Ramos (cell line): ENCODE data around the gene GAS2L1.

Experiments used
- in situ Hi-C: fragments of 300-500 bp; cut with MboI; formaldehyde crosslinking; loops from one replicate; pipeline ENCODE4 v1.14.3; 2022; ENCODE audit warnings: low sequenced_read_pairs; ENCODE audit not compliant: unreplicated experiment

GAS2L1 gene

DNA sequence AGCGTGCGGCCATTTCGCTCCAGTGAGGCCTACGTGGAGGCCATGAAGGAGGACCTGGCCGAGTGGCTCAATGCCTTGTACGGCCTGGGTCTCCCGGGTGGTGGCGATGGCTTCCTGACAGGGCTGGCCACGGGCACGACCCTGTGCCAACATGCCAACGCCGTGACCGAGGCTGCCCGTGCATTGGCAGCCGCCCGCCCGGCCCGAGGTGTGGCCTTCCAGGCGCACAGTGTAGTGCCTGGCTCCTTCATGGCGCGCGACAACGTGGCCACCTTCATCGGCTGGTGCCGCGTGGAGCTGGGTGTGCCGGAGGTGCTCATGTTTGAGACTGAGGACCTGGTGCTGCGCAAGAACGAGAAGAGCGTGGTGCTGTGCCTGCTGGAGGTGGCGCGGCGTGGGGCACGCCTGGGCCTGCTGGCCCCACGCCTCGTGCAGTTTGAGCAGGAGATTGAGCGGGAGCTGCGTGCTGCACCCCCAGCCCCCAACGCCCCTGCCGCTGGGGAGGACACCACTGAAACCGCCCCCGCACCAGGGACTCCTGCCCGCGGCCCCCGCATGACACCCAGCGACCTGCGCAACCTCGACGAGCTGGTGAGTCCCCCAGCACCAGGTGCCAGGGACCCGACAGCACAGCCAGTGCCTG is 1.8 kb downstream of the GAS2L1 start:
- in situ Hi-C loops, result no loop called here

DNA sequence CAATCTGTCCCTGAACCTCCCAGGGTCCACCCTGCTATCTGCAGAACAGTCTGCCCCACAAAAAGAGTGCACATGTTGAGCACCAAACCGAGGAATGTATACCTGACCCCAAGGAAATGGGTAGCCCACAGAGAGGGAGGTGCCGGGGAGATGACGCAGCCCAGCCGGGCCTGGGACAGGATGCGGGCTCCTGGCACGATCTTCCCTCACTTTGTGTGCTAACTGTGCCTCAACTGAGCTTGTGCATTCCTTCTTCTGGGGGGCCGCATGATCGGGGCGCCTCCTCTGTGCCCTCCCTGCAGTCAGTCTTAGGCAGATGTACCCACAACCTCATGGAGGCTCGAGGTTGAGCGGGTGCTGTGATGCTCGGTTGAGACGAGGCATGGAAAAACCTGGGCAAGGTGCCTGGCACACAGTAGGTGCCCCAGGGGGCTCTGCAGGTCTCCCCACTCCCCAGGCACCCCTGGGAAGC is 2.4 kb downstream of the GAS2L1 start:
- in situ Hi-C loops, result no loop called here

DNA sequence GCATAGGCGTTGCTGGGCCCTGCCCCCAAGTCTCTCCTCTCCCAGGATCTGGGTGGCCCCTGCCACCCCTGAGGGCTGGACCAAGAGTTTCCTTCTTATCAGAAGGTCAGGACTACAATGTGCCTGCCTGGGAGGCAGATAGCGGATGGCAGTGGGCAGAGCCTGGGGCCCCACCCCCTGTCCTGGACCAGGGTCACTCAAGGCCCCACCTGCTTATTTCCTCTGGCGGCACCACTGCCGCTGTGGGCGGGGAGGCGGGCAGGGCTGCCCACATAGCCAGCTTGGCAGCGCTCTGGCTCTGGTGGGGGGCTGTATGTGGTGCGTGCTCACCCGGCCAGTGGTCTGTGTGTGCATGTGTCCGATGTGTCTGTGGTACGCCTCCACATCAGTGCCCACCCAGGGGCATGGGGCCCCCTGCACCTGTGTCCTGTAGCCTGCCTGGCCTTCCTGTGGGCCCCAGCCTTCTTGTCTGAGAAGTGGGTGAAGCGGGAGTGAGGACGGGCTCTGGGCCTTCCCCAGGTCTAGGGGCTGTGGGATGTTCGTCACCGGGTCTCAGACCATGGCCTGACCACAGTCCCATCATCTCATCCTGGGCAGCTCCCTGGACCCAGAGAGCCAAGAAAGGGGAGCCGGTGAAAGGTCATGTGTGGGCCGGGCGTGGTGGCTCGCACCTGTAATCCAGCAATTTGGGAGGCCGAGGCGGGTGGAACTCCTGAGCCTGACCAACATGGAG is 3.0 kb downstream of the GAS2L1 start:
- in situ Hi-C loops, result no loop called here

DNA sequence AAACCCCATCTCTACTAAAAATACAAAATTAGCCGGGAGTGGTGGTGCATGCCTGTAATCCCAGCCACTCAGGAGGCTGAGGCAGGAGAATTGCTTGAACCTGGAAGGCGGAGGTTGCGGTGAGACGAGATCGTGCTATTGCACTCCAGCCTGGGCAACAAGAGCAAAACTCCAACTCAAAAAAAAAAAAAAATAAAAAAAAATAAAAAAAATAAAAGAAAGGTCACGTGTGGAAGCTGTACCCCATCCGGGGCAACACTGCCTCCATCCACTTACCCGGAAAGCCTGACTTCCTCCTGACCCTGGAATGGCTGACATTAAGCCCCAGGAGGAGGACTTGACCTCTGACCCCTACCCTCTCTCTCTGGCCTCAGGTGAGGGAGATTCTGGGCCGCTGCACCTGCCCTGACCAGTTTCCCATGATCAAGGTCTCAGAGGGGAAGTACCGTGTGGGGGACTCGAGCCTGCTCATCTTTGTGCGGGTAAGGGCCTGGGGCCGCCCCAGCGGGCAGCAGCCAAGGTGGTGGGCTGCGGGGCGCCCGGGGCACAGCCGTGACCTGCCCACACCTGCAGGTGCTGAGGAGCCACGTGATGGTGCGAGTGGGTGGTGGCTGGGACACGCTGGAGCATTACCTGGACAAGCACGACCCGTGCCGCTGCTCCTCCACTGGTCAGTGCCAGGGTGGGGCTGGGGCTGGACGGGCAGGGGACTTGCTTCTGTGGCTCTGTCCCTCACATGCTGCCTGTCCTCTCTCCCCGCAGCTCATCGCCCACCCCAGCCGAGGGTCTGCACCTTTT is 3.8 kb downstream of the GAS2L1 start:
- in situ Hi-C loops, result no loop called here

DNA sequence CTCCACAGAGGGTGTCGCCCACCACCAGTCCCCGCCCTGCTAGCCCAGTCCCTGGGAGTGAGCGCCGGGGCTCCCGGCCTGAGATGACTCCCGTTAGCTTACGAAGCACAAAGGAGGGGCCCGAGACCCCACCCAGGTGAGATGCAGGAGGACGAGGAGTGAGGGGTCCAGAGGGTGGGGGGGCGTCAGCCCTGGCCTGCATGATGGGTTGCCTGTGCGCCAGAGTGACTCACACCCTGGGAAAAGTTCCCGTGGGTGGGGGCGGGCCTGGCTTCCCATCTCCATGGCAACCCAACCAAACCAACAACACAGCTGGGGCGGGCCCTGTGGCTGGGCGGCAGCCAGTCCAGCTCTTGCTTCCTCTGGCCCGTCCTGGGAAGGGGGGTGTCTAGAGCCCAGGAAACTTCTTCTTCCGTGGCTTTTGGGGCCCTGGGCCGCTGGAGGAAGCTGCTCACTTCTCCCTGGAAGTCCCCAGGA is 4.5 kb downstream of the GAS2L1 start:
- in situ Hi-C loops, result no loop called here

DNA sequence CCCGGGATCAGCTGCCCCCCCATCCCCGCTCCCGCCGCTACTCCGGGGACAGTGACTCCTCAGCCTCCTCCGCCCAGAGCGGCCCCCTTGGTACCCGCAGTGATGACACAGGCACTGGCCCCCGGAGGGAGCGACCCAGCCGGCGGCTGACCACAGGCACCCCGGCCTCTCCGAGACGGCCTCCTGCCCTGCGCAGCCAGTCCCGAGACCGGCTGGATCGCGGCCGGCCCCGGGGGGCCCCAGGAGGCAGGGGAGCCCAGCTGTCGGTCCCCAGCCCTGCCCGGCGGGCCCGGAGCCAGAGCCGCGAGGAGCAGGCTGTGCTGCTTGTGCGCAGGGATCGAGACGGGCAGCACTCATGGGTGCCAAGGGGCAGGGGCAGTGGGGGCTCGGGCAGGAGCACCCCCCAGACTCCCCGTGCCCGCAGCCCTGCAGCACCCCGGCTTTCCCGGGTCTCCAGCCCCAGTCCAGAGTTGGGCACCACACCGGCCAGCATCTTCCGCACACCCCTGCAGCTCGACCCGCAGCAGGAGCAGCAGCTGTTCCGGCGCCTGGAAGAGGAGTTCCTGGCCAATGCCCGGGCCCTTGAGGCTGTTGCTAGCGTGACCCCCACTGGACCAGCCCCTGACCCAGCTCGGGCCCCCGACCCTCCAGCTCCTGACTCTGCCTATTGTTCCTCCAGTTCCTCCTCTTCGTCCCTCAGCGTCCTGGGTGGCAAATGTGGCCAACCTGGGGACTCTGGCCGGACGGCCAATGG is 5.2 kb downstream of the GAS2L1 start:
- in situ Hi-C loops, result no loop called here

DNA sequence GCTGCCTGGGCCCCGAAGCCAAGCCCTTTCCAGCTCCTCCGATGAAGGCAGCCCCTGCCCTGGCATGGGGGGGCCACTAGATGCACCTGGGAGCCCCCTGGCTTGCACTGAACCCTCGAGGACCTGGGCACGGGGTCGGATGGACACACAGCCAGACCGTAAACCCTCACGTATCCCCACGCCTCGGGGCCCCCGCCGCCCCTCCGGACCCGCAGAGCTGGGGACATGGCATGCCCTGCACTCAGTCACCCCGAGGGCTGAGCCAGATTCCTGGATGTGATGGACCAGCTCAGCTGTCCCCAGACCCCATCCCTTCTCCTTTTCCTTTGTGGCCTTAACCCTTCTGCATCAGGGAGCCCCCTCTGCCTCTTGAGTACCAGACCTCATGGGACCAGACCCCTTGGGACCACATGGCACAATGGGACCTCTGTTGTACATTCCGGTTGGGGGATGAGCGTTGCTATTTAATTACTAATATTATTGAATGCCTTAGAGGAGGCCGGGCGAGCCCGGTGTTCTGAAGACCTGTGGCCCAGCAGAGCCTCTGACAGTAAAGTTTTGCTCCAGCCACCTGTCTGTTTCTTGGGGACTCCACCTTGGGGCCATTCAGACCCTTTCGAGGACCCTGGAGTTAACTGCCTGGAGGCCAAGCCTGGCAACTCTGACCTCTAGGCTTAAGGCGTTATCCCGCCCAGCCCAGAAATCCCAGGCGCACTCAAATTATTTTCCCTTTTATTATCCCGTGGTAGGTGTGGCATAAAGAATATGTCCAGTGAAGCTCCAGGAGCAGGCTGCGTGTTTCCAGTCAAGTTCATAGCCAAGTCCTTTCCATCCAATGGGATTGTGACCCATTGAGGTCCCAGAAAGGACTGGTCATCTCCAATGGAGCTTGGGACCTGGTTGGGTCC is 6.0 kb downstream of the GAS2L1 start:
- in situ Hi-C loops, result no loop called here

DNA sequence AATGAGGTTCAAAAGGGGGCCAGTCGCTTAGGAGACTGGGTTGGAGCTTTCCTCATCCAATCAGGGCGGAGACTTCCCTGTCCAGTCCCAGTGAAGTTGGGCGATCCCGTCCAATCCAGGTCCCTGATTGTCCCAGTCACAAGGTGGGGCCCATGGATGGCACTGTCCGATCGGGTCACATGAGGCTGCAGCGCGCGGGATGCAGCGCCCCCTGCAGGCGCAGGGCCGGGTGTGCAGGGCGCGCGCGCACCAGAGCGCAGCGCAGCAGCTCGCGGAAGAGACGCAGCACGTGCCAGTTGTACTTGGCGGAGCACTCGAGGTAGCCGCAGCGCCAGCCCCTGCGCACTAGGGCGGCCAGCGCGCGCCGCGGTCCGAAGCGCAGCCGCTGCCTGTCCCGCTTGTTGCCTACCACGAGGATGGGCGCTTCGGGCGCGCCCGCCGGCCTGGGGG is 6.7 kb downstream of the GAS2L1 start:
- in situ Hi-C loops, result no loop called here

DNA sequence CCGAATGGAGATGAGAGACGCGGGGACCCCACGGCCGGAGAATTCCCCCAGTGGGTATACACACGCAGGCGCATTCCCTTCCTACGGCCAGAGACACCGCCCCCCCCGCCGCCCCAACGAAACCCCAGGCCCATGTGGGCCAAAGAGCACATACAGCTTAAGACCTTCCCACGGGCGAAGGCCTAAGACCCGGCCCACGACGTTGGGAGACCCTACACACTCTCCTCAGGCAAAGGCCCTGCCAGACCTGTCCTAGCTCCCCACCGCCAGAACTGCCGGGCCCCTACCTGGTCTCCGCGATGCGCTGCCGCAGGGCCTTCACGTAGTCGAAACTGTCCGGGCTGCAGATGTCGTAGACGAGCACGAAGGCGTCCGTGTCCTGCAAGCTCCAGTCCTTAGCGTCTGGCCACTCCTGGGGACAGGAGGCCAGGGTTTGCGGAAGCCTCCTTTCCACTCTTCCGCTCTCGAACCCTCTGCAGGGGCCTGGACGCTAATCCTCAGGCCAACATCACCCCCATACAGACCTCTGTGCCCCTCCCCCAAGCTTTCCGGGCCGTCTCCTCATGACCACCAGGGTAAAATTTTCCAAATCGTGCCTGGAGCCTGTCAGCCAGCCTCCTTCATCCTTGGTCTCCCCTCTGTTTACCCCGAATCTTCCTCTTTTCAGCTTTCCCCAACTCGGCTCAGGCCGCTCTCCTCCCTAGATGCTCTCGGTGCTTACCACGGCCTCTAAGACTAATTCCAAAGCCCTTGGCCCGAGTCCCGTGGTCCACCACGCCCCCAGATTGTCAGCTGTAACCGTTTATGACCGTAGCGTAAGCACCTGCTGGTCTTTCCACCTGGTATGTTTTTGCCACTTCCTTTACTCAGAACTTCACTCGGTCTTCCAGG is 7.4 kb downstream of the GAS2L1 start:
- in situ Hi-C loops, result no loop called here

DNA sequence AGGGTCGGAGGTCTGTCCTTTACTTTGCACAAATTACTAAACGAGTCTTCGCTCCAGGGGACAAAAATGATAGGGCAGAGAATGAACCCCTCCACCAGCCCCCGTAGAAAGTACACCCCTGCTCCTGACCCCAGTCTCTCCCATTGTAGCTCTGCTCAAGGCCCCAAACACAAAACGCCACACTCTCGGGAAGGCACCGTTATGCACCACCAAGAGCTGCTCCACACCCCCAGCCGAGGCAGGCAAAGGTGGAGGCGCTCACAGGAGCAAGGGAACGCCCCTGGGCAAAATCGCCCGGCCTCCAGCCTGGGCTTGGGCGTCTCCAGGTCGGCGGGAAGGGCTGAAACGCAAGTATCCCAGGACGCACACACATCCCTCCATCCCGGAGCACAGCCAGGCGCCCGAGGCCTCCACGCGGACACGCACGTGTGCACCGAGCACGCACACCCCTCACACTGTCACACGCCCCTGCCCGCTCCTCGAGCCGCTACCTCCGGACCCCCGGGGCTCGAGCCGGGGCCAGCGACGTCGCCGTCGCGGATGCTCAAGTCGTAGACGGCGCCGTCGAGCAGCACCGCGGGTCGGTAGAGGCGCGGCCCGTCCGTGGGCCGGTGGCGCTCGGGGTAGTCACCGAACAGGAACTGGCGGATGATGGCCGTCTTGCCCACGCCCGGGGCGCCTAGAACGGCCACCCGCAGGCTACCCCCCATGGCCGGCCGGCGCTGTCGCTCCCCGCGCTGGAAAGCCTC is 8.3 kb downstream of the GAS2L1 start:
- in situ Hi-C loops, result no loop called here

DNA sequence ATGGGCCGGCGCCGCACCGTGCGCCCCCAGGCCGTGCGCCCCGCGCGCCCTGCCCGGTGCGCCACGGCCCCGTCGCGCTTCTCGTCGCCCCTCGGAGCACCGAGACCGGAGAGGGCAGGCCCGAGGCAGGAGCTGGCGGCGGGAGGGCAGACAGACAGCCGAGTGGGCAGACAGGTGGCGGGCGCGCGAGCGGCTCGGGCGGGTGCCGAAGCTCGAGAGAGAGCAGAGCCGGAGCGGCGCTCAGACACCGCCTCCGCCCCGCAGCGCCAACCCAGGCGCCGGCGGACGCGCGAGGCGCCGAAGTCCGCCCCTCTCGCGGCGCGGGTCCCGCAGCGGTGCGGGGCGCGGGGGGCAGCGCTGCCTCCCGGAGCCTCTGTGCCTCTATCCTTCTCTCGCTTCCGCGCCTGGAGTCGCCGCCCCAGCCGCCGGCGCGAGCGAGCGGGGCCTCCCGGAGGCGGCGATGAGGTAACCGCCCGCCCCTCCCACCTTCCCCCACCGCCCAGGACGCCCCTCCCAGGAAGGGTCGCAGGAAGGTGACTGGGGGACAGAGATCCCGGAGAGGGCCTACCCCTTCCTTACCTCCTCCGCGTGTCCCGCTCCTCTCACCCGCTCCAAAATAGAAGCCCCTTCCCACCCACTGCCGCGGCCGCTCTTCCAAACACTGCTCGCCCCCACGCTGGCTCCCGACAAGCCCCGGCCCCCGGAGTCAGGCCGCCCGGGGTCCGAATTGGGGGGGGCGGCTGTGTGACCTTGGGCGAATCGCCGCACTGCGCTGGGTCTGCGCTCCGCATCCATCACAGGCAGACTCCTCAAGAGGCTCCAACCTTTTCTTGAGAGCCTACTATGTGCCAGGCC is 9.1 kb downstream of the GAS2L1 start, which contains the start of gene RASL10A:
Gene RASL10A, minus strand, starts transcription at position 412 of the 855 bp plus-strand sequence. CDS start 451 bp downstream, outside the sequence.
- in situ Hi-C loops, result no loop called here

DNA sequence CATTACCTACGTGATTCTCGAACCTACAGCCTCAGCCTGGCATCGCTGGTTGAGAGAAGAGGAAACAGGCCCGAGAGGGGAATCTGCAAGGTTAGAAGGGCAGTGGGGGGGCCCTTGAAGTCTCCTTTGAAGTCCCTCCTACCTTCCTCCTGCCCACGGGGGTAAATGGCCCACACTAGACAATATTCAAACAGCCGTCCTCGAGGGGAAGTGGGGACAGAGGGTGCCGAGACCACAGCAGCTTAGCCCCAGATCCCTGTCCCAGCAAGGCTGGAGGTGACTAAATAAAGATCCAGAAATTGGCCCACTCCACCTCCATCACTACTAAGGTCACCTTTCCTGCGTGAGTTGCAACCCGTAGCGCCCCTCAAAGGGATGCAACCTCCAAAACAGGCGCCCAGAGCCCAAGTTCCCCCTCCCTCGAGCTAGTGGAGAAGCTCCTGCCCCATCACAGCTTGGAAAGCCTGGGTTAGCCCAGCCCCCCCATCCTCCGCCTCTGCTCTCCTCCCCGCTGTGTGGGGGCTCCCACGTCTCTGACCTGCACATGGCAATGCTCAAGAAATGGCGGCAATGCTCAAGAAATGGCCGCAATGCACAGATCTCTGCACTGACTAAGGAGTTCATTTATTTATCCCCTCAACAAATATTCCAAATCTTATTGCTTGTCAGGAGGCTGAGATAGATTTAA is 9.8 kb downstream of the GAS2L1 start:
- in situ Hi-C loops, result no loop called here

DNA sequence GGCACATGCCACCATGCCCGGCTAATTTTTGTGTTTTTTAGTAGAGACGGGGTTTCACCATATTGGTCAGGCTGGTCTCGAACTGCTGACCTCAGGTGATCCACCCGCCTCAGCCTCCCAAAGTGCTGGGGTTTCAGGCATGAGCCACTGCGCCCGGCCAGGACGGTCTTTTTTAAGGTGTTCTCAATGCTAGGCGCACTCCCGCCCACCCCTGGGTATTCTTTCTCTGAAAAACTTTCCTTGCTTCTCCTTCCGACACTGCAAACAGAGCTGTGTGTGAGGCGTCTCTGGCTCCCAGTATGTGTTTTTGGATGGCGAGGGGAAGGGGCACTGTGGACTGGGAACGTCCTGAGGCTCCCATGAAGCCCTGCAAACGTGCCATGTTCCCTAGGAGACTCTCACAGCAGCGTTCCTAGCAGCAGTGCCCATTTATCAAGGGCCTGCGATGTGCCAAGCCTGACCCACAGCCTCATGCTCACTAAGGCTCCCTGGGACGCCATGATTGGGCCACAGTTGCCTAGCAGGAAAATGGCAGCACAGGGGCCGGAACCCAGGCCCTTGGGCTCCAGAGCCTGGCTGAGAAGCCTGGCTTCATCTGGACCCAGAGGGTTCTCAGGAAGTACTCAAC is 11.5 kb downstream of the GAS2L1 start:
- in situ Hi-C loops, result no loop called here

DNA sequence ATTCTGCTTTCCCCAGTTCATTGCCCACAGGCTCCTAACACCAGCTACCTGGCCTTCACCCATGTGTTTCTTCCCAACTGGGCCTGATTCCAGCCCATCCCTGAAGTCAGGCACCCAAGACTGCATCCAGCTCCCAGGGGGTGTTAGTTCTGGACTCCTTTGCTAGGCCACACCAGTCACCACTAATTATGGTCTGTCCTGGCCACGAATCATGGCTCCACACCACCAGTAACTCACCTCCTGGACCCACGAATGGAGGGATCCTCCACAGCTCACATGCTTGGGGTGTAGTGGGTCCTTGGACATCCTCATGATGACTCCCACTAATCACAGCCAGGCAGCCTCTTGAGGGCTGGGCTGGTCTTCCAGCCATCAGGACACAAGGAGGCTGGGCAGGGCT is 12.6 kb downstream of the GAS2L1 start:
- in situ Hi-C loops, result no loop called here

DNA sequence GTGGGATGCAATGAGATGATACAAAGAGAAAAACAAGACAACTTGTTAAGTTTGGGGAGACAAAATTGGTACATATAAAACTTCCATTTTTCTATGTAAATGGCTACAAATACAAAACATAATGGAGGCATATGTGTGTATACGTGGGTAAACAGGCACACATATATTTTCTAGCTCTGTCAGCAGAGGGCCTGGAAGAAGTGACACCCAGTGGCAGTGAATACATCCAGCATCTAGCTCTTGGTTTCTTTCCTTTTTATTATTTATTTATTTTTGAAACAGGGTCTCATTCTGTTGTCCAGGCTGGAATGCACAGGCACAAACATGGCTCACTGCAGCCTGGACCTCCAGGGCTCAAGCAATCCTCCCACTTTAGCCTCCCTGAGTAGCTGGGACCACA is 14.1 kb downstream of the GAS2L1 start:
- in situ Hi-C loops, result no loop called here

DNA sequence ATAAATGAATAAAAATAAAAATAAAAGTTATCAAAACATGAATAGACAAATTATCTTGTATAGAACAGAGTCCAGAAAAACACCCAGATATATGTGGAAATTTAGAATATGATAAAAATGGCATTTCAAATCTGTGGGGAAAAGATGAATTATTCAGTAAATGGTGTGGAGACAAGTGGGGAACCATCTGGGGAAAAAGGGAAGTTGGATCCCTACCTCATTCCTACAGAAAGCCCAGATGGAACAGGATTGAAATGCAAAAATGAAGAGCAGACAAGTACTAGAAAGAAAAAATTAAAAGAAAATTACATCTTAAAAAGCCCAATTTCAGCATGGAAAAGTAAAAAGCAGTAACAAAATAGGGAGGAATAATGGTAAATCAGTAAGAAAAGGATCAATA is 17.2 kb downstream of the GAS2L1 start:
- in situ Hi-C loops, result no loop called here
